ENCODE data around the gene RPP25L. TPM values are rescaled to one million over a fixed set of nuclear protein-coding genes. Genes with fewer than 3 reads are reported as not detected.

RPP25L gene
- total RNA-seq, 1 experiment from 2014 or later: 25.0 TPM

- TF ChIP-seq EZH2phosphoT487 (IDR thresholded peaks at IDR 0.05; ENCODE audit: borderline replicate concordance, low read length) (no peak), CTCF (conservative IDR thresholded peaks at IDR 0.05; ENCODE audit: low read depth, low read length) (no peak), EZH2 (IDR thresholded peaks at IDR 0.05; ENCODE audit: low read length, unreplicated experiment) (no peak)
- H3K9me3 ChIP-seq (ENCODE audit: low read length): no peaks in the 10 kb centered on the region
Observed at GRCh38 chr9:34606190-34606589, 5.7 kb downstream of the RPP25L start.

GRCh38 chr9:34603610-34604231 lies 8.2 kb downstream of the RPP25L start:
- no TSS peak for BruUV-seq (replicated peaks)
- DNase-seq: peak; percentile 84
- Histone ChIP-seq H3K9me3 (ENCODE audit: low read length) (no peaks in the 10 kb centered on the region), H3K9me2 (replicated peaks; ENCODE audit: low read length) (no peaks in the 10 kb centered on the region), H3K36me3 (ENCODE audit: low read depth, low read length) (no peaks in the 10 kb centered on the region), H3K4me1 (ENCODE audit: insufficient read depth, low read length) (no peaks in the 10 kb centered on the region), H4K20me1 (ENCODE audit: low read length) (no peaks in the 10 kb centered on the region), H3K9ac (ENCODE audit: low read length) (no peak overlapping the region), H3K4me3 (ENCODE audit: low read length) (no peak overlapping the region), H2AFZ (ENCODE audit: low read length) (no peak overlapping the region), H3F3A (ENCODE audit: low read length, unreplicated experiment) (no peaks in the 10 kb centered on the region), H3K79me2 (ENCODE audit: low read length) (no peaks in the 10 kb centered on the region), H3K27ac (ENCODE audit: low read length) (no peak overlapping the region), H3K27me3 (ENCODE audit: low read length) (no peaks in the 10 kb centered on the region), H3K4me2 (ENCODE audit: low read length) (no peak overlapping the region)
- ATAC-seq: peak; percentile 93
- ChIA-PET CTCF (interaction anchor here (0.5 to 1.0 kb wide), 5 partner anchors 17 to 216 kb away, joined by 3 to 9 read pairs (median 3); partner anchors contain the start of gene DCTN3), POLR2A (ENCODE audit: unreplicated experiment) (interaction anchor here (0.6 kb wide), 1 partner anchor 23 kb away, joined by 3 read pairs; no protein-coding TSS in a partner anchor)
- intact Hi-C loops (cut with micrococcal nuclease): no loop called here
- TF ChIP-seq CTCF (conservative IDR thresholded peaks at IDR 0.05; ENCODE audit: low read depth, low read length) (peak; percentile 87), EZH2phosphoT487 (IDR thresholded peaks at IDR 0.05; ENCODE audit: borderline replicate concordance, low read length) (no peak)

More at GRCh38 chr9:34606190-34606589, 5.7 kb downstream of the RPP25L start:
- H3K4me3 ChIP-seq (ENCODE audit: low read length): no peak overlapping the region
- no peak for ATAC-seq
- CTCF ChIA-PET: no interaction called here
- no peak overlapping the region for H3K27ac ChIP-seq (ENCODE audit: low read length)
- DNase-seq: no peak
- no TSS peak for BruUV-seq (replicated peaks)
- H2AFZ ChIP-seq (ENCODE audit: low read length): no peak overlapping the region
- no peak overlapping the region for H3K4me2 ChIP-seq (ENCODE audit: low read length)
- intact Hi-C loops (cut with micrococcal nuclease): no loop called here
- H3K36me3 ChIP-seq (ENCODE audit: low read depth, low read length): no peaks in the 10 kb centered on the region
- H3F3A ChIP-seq (ENCODE audit: low read length, unreplicated experiment): no peaks in the 10 kb centered on the region
- peaks cover 8% of the 10 kb centered on the region; the same call in 1 of the 2 replicates for H3K4me1 ChIP-seq (ENCODE audit: insufficient read depth, low read length)
- peaks cover 10% of the 10 kb centered on the region for H3K79me2 ChIP-seq (ENCODE audit: low read length)
- H3K9ac ChIP-seq (ENCODE audit: low read length): no peak overlapping the region
- H3K9me2 ChIP-seq (replicated peaks; ENCODE audit: low read length): no peaks in the 10 kb centered on the region
- POLR2A ChIA-PET (ENCODE audit: unreplicated experiment): no interaction called here
- no peaks in the 10 kb centered on the region for H4K20me1 ChIP-seq (ENCODE audit: low read length)
- no peaks in the 10 kb centered on the region for H3K27me3 ChIP-seq (ENCODE audit: low read length)

- intact Hi-C loops (cut with micrococcal nuclease): no loop called here
- POLR2A ChIA-PET (ENCODE audit: unreplicated experiment): no interaction called here
- no peaks in the 10 kb centered on the region for H3K4me1 ChIP-seq (ENCODE audit: insufficient read depth, low read length)
- CTCF ChIA-PET: interaction anchor here (0.6 kb wide), 1 partner anchor 11 kb away, joined by 3 read pairs; no protein-coding TSS in a partner anchor
- DNase-seq (no peak), ATAC-seq (no peak)
- no peak overlapping the region for H3K4me2 ChIP-seq (ENCODE audit: low read length)
- H3K36me3 ChIP-seq (ENCODE audit: low read depth, low read length): no peaks in the 10 kb centered on the region
- H3K79me2 ChIP-seq (ENCODE audit: low read length): no peaks in the 10 kb centered on the region
- H4K20me1 ChIP-seq (ENCODE audit: low read length): no peaks in the 10 kb centered on the region
- no peaks in the 10 kb centered on the region for H3F3A ChIP-seq (ENCODE audit: low read length, unreplicated experiment)
- H3K4me3 ChIP-seq (ENCODE audit: low read length): no peak overlapping the region
- no peaks in the 10 kb centered on the region for H3K27me3 ChIP-seq (ENCODE audit: low read length)
- no TSS peak for BruUV-seq (replicated peaks)
- H3K9me2 ChIP-seq (replicated peaks; ENCODE audit: low read length): no peaks in the 10 kb centered on the region
- no peak overlapping the region for H3K9ac ChIP-seq (ENCODE audit: low read length)
- H3K9me3 ChIP-seq (ENCODE audit: low read length): no peaks in the 10 kb centered on the region
- no peak for TF ChIP-seq CTCF (conservative IDR thresholded peaks at IDR 0.05; ENCODE audit: low read depth, low read length)
- no peak for TF ChIP-seq EZH2phosphoT487 (IDR thresholded peaks at IDR 0.05; ENCODE audit: borderline replicate concordance, low read length)
- TF ChIP-seq EZH2 (IDR thresholded peaks at IDR 0.05; ENCODE audit: low read length, unreplicated experiment): no peak
- no peak overlapping the region for H3K27ac ChIP-seq (ENCODE audit: low read length)
- H2AFZ ChIP-seq (ENCODE audit: low read length): no peak overlapping the region
Observed at GRCh38 chr9:34601937-34602573, 9.8 kb downstream of the RPP25L start.
